GM23338 (cell line): ENCODE measurements around the gene COL20A1.

Experiments
- CREB1 ChIP-seq: fragments of 250-450 bp; sonication (Bioruptor Pico); IDR thresholded peaks from 2 replicates; pipeline ENCODE4 v1.5.0; 2020; ENCODE audit warnings: low read depth, mild to moderate bottlenecking, moderate library complexity
- EZH2 ChIP-seq: fragments of 200-600 bp; sonication (generic); IDR thresholded peaks from one replicate; pipeline ENCODE4 v1.8.0; 2017; ENCODE audit warnings: antibody characterized with exemption, mild to moderate bottlenecking, low read depth; ENCODE audit not compliant: unreplicated experiment
- JUNB ChIP-seq: IDR thresholded peaks from one replicate; pipeline ENCODE4 v1.6.1; 2016; ENCODE audit warnings: antibody characterized with exemption; ENCODE audit not compliant: unreplicated experiment
- TF ChIP-seq, protein P1 (sequence below), 2 experiments: fragments of 200-600 bp in 1 of 2; sonication (generic) in 1 of 2; conservative IDR thresholded peaks; 2 replicates each; pipeline versions ENCODE4 v1.5.1 to v1.6.1; 2016 to 2017; ENCODE audit warnings: antibody characterized with exemption in 2 of 2, low read depth in 2 of 2, mild to moderate bottlenecking in 2 of 2, moderate library complexity in 1 of 2
- TF ChIP-seq, protein P2 (sequence below): IDR thresholded peaks from one replicate; pipeline ENCODE4 v1.6.1; 2018; ENCODE audit warnings: antibody characterized with exemption; ENCODE audit not compliant: unreplicated experiment
- TF ChIP-seq, protein P3 (sequence below): IDR thresholded peaks from 2 replicates; pipeline ENCODE4 v1.6.1; 2016; ENCODE audit warnings: antibody characterized with exemption

DNA sequence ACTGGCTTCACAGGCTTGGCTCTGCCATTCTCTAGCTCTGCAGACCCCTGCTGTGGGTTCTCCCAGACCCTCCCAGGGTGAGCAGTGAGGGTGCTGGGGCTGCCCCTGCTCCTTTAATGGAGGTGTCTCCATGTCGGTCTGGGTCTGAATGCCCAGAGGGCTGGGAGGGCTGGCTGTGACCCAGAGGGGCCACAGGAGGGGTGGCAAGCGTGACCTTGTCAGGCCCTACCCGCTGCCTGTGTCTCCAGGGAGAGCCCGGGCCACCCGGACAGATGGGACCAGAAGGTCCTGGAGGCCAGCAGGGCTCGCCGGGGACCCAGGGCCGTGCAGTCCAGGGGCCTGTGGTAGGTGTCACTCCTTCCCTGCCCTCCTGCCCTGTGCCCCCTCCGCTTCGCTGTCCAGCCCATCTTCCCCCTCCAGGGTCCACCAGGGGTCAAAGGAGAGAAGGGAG, 32.1 kb downstream of the COL20A1 start:
- TF ChIP-seq, protein P1, sequence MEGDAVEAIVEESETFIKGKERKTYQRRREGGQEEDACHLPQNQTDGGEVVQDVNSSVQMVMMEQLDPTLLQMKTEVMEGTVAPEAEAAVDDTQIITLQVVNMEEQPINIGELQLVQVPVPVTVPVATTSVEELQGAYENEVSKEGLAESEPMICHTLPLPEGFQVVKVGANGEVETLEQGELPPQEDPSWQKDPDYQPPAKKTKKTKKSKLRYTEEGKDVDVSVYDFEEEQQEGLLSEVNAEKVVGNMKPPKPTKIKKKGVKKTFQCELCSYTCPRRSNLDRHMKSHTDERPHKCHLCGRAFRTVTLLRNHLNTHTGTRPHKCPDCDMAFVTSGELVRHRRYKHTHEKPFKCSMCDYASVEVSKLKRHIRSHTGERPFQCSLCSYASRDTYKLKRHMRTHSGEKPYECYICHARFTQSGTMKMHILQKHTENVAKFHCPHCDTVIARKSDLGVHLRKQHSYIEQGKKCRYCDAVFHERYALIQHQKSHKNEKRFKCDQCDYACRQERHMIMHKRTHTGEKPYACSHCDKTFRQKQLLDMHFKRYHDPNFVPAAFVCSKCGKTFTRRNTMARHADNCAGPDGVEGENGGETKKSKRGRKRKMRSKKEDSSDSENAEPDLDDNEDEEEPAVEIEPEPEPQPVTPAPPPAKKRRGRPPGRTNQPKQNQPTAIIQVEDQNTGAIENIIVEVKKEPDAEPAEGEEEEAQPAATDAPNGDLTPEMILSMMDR (conservative IDR thresholded peaks at IDR 0.05; ENCODE audit: low read depth in 2 of 2): no peak
- TF ChIP-seq, protein P2, sequence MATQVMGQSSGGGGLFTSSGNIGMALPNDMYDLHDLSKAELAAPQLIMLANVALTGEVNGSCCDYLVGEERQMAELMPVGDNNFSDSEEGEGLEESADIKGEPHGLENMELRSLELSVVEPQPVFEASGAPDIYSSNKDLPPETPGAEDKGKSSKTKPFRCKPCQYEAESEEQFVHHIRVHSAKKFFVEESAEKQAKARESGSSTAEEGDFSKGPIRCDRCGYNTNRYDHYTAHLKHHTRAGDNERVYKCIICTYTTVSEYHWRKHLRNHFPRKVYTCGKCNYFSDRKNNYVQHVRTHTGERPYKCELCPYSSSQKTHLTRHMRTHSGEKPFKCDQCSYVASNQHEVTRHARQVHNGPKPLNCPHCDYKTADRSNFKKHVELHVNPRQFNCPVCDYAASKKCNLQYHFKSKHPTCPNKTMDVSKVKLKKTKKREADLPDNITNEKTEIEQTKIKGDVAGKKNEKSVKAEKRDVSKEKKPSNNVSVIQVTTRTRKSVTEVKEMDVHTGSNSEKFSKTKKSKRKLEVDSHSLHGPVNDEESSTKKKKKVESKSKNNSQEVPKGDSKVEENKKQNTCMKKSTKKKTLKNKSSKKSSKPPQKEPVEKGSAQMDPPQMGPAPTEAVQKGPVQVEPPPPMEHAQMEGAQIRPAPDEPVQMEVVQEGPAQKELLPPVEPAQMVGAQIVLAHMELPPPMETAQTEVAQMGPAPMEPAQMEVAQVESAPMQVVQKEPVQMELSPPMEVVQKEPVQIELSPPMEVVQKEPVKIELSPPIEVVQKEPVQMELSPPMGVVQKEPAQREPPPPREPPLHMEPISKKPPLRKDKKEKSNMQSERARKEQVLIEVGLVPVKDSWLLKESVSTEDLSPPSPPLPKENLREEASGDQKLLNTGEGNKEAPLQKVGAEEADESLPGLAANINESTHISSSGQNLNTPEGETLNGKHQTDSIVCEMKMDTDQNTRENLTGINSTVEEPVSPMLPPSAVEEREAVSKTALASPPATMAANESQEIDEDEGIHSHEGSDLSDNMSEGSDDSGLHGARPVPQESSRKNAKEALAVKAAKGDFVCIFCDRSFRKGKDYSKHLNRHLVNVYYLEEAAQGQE: no peak
- no peak for TF ChIP-seq CREB1
- TF ChIP-seq, protein P3, sequence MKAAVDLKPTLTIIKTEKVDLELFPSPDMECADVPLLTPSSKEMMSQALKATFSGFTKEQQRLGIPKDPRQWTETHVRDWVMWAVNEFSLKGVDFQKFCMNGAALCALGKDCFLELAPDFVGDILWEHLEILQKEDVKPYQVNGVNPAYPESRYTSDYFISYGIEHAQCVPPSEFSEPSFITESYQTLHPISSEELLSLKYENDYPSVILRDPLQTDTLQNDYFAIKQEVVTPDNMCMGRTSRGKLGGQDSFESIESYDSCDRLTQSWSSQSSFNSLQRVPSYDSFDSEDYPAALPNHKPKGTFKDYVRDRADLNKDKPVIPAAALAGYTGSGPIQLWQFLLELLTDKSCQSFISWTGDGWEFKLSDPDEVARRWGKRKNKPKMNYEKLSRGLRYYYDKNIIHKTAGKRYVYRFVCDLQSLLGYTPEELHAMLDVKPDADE: no peak
- no peak for TF ChIP-seq EZH2
- TF ChIP-seq JUNB: no peak
